H9 (cell line): ENCODE results near the gene SCAMP5. TPM values are rescaled to one million over a fixed set of nuclear protein-coding genes. Genes with fewer than 3 reads are reported as not detected.

ENCODE experiments used
- DNase-seq: peaks from one replicate; pipeline ENCODE4 v3.0.0-alpha.2; 2017
- H2AFZ ChIP-seq: one replicate; pipeline ENCODE4 v1.6.1; 2013; ENCODE audit warnings: mild to moderate bottlenecking, low read length, control low read depth, moderate library complexity
- H2AK5ac ChIP-seq: 2 replicates; pipeline ENCODE4 v1.6.1; 2013; ENCODE audit warnings: low read length, control low read depth, mixed read lengths; ENCODE audit not compliant: insufficient read length
- H2BK120ac ChIP-seq: one replicate; pipeline ENCODE4 v1.6.1; 2013; ENCODE audit warnings: low read depth, mild to moderate bottlenecking, low read length, control low read depth, inconsistent platforms; ENCODE audit not compliant: poor library complexity, severe bottlenecking
- H2BK12ac ChIP-seq: 2 replicates; pipeline ENCODE4 v1.6.1; 2013; ENCODE audit warnings: low read length, control low read depth, mixed read lengths, low read depth; ENCODE audit not compliant: insufficient read length
- H2BK15ac ChIP-seq: 2 replicates; pipeline ENCODE4 v1.6.1; 2013; ENCODE audit warnings: low read depth, low read length, control low read depth
- H2BK20ac ChIP-seq: one replicate; pipeline ENCODE4 v1.6.1; 2013; ENCODE audit warnings: low read depth, mild to moderate bottlenecking, low read length, control low read depth, inconsistent platforms; ENCODE audit not compliant: poor library complexity, severe bottlenecking
- H2BK5ac ChIP-seq: 2 replicates; pipeline ENCODE4 v1.6.1; 2013; ENCODE audit warnings: low read length, control low read depth, mixed read lengths; ENCODE audit not compliant: insufficient read length
- H3K14ac ChIP-seq: 2 replicates; pipeline ENCODE4 v1.6.1; 2013; ENCODE audit warnings: low read length, control low read depth; ENCODE audit not compliant: insufficient read depth
- H3K18ac ChIP-seq: 2 replicates; pipeline ENCODE4 v1.6.1; 2013; ENCODE audit warnings: low read depth, mild to moderate bottlenecking, mixed read lengths, low read length, control low read depth; ENCODE audit not compliant: insufficient read length
- H3K23ac ChIP-seq: 2 replicates; pipeline ENCODE4 v1.6.1; 2013; ENCODE audit warnings: low read length, control low read depth, mixed read lengths, low read depth; ENCODE audit not compliant: insufficient read length
- H3K23me2 ChIP-seq: 2 replicates; pipeline ENCODE4 v1.6.1; 2013; ENCODE audit warnings: low read depth, mild to moderate bottlenecking, mixed read lengths, low read length, control low read depth; ENCODE audit not compliant: insufficient read length, poor library complexity, severe bottlenecking
- H3K27ac ChIP-seq: 2 replicates; pipeline ENCODE4 v1.5.1; 2013; ENCODE audit warnings: low read length, control low read depth, mixed read lengths, low read depth; ENCODE audit not compliant: insufficient read length
- H3K27me3 ChIP-seq: 2 replicates; pipeline ENCODE4 v1.6.1; 2013; ENCODE audit warnings: low read length, control low read depth, inconsistent platforms; ENCODE audit not compliant: insufficient read depth
- H3K4ac ChIP-seq: 2 replicates; pipeline ENCODE4 v1.6.1; 2013; ENCODE audit warnings: low read depth, mild to moderate bottlenecking, control low read depth, inconsistent platforms, low read length, moderate library complexity
- H3K4me1 ChIP-seq: 2 replicates; pipeline ENCODE4 v1.6.1; 2013; ENCODE audit warnings: low read length, control low read depth, inconsistent platforms; ENCODE audit not compliant: insufficient read depth
- H3K4me2 ChIP-seq: 2 replicates; pipeline ENCODE4 v1.6.1; 2013; ENCODE audit warnings: low read length, control low read depth, mixed read lengths; ENCODE audit not compliant: insufficient read length, insufficient read depth
- H3K56ac ChIP-seq: 2 replicates; pipeline ENCODE4 v1.6.1; 2013; ENCODE audit warnings: low read depth, mild to moderate bottlenecking, mixed read lengths, low read length, control low read depth; ENCODE audit not compliant: insufficient read length
- H3K79me1 ChIP-seq: 2 replicates; pipeline ENCODE4 v1.6.1; 2013; ENCODE audit warnings: low read depth, mild to moderate bottlenecking, moderate library complexity, low read length, control low read depth, inconsistent platforms; ENCODE audit not compliant: insufficient read depth, poor library complexity, severe bottlenecking
- H3K79me2 ChIP-seq: 2 replicates; pipeline ENCODE4 v1.6.1; 2013; ENCODE audit warnings: low read length, control low read depth, inconsistent platforms; ENCODE audit not compliant: insufficient read depth
- H3K9ac ChIP-seq: 2 replicates; pipeline ENCODE4 v1.6.1; 2013; ENCODE audit warnings: low read length, control low read depth, mixed read lengths; ENCODE audit not compliant: insufficient read length; ENCODE audit errors: extremely low read depth
- H3K9me3 ChIP-seq: one replicate; pipeline ENCODE4 v1.6.1; 2013; ENCODE audit warnings: low read depth, low read length, inconsistent platforms; ENCODE audit not compliant: control insufficient read depth
- H3T11ph ChIP-seq: one replicate; pipeline ENCODE4 v1.6.1; 2013; ENCODE audit warnings: mild to moderate bottlenecking, low read length, control low read depth, inconsistent platforms
- H4K20me1 ChIP-seq: one replicate; pipeline ENCODE4 v1.6.1; 2013; ENCODE audit not compliant: control insufficient read depth, insufficient read length, insufficient read depth
- H4K5ac ChIP-seq: 2 replicates; pipeline ENCODE4 v1.6.1; 2013; ENCODE audit warnings: low read depth, mild to moderate bottlenecking, mixed read lengths, low read length, control low read depth; ENCODE audit not compliant: insufficient read length
- H4K8ac ChIP-seq: replicated peaks from 2 replicates; pipeline ENCODE4 v1.6.1; 2013; ENCODE audit warnings: low read length, control low read depth, mixed read lengths, low read depth; ENCODE audit not compliant: insufficient read length
- H4K91ac ChIP-seq: 2 replicates; pipeline ENCODE4 v1.6.1; 2013; ENCODE audit warnings: low read depth, mild to moderate bottlenecking, moderate library complexity, mixed read lengths, low read length, control low read depth; ENCODE audit not compliant: insufficient read length
- H3K27ac Mint-ChIP-seq, 3 experiments: 2 replicates in 2 of 3; 3 replicates in 1 of 3; pipeline ENCODE4 v1.8.0; 2020 to 2021; ENCODE audit warnings: mixed read lengths in 3 of 3, mild to moderate bottlenecking in 1 of 3, moderate library complexity in 1 of 3
- H3K27me3 Mint-ChIP-seq: 2 replicates; pipeline ENCODE4 v1.8.0; 2021; ENCODE audit warnings: low read depth, mild to moderate bottlenecking, moderate library complexity, mixed read lengths
- H3K36me3 Mint-ChIP-seq, 3 experiments: 2 replicates in 2 of 3; 3 replicates in 1 of 3; pipeline ENCODE4 v1.8.0; 2020 to 2021; ENCODE audit warnings: low read depth in 3 of 3, mixed read lengths in 3 of 3; ENCODE audit not compliant: insufficient read depth in 1 of 3
- H3K4me1 Mint-ChIP-seq, 2 experiments: 2 replicates each; pipeline ENCODE4 v1.8.0; 2020; ENCODE audit warnings: mixed read lengths in 2 of 2
- H3K4me3 Mint-ChIP-seq, 2 experiments: 2 replicates in 1 of 2; 3 replicates in 1 of 2; pipeline ENCODE4 v1.8.0; 2020 to 2021; ENCODE audit warnings: mild to moderate bottlenecking in 2 of 2, mixed read lengths in 2 of 2, moderate library complexity in 1 of 2
- H3K9me3 Mint-ChIP-seq, 2 experiments: 2 replicates in 1 of 2; 3 replicates in 1 of 2; pipeline ENCODE4 v1.8.0; 2020; ENCODE audit warnings: mild to moderate bottlenecking in 2 of 2, mixed read lengths in 2 of 2, moderate library complexity in 1 of 2
- CTCF ChIP-seq: fragments of 200-600 bp; sonication (generic); conservative IDR thresholded peaks from 3 replicates; pipeline ENCODE4 v1.8.0; 2021; ENCODE audit warnings: antibody characterized with exemption, mild to moderate bottlenecking
- WGBS: extraction: QIAGEN DNeasy Blood & Tissue Kit; methylation state at CpG from one replicate; pipeline ENCODE4 v1.1.7; 2013; ENCODE audit warnings: missing lambda C conversion rate, low lambda C conversion rate, mixed read lengths; ENCODE audit not compliant: insufficient read length; ENCODE audit errors: extremely low coverage; 5-methylcytosine and 5-hydroxymethylcytosine counted together
- total RNA-seq: library from RNA; stranded (reverse); gene quantifications from 2 replicates; pipeline ENCODE4 v1.2.1, GENCODE V29; 2021

Gene SCAMP5
- total RNA-seq, 1 experiment from 2014 or later = 47.8 TPM

DNA sequence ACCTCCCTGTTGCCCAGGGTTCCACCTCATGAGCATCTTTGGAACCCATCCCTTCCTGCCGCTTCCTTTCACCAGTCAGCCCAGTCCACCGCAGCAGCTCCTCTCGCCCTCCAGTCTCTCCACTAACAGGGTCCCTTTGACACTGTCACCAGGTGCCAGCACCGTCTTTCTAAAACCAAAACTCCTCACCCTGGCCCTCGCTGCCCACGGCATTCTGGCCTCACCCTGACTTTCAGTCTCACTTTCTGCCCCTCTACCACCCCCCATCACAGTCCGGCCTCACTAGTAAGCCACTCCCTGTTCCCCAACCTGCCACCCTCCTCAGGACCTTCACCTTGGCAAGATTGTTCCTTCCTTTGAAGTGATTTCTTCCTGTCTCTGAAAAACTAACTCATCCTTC is 32.2 kb downstream of the SCAMP5 start:
- Histone ChIP-seq H3K14ac (no peak overlapping the region), H2AK5ac (no peak overlapping the region), H3K23me2 (no peaks in the 10 kb centered on the region), H4K8ac (no peak overlapping the region), H3K4ac (no peak overlapping the region), H3K27ac (no peak overlapping the region), H4K91ac (no peak overlapping the region), H3K23ac (no peak overlapping the region), H4K20me1 (no peaks in the 10 kb centered on the region), H3K79me2 (no peaks in the 10 kb centered on the region; the same call in 1 of the 2 replicates), H2BK12ac (no peak overlapping the region), H2BK20ac (no peak overlapping the region), H3K27me3 (no peaks in the 10 kb centered on the region), H2BK15ac (no peak overlapping the region), H3K18ac (no peak overlapping the region), H3K56ac (no peak overlapping the region), H4K5ac (no peak overlapping the region), H2BK5ac (no peak overlapping the region), H2BK120ac (no peak overlapping the region), H3K4me2 (no peak overlapping the region), H2AFZ (no peak overlapping the region), H3K79me1 (no peaks in the 10 kb centered on the region), H3T11ph (no peak overlapping the region), H3K9ac (no peak overlapping the region), H3K4me1 (0 out of 2 replicates have a peak, but pooled peaks cover 3% of the 10 kb centered on the region), H3K9me3 (no peaks in the 10 kb centered on the region)
- H3K27me3 Mint-ChIP-seq = no peaks in the 10 kb centered on the region
- peaks cover 26 to 41% of the 10 kb centered on the region in 2 experiments for H3K4me1 Mint-ChIP-seq
- H3K4me3 Mint-ChIP-seq = peak overlapping the region in 1 of 2 experiments; percentile 47; a peak in 2 of 5 replicates
- H3K36me3 Mint-ChIP-seq = peaks cover 11 to 18% (median 16%) of the 10 kb centered on the region in 3 experiments; a peak in 5 of 7 replicates
- no CpG with 5 or more reads among the region's 7 CpGs for WGBS
- no peak for TF ChIP-seq CTCF
- no peaks in the 10 kb centered on the region for H3K9me3 Mint-ChIP-seq
- H3K27ac Mint-ChIP-seq = peak overlapping the region in 2 of 3 experiments; percentile 27 to 81; a peak in 3 of 7 replicates
- DNase-seq = no peak
